T-helper 22 cell (primary cell): ENCODE measurements around the gene AKR7A3.
A peak's percentile ranks its signal among the peaks of the same experiment; 100 is the strongest.

Experiments
- DNase-seq: peaks from one replicate; pipeline ENCODE4 v3.0.0-alpha.2; 2020; ENCODE audit warnings: low read depth

AKR7A3 gene

GRCh38 chr1:19288324-19289241, at the start of gene AKR7A3:
Gene AKR7A3 (minus strand): TSS chr1:19288770. CDS start chr1:19288709, 61 bp downstream.
- DNase-seq, result peak; percentile 21

GRCh38 chr1:19338323-19338762, 49.8 kb upstream of the AKR7A3 start:
- DNase-seq, result no peak

- no peak for DNase-seq
Observed at GRCh38 chr1:19337289-19337688, 48.7 kb upstream of the AKR7A3 start.

- DNase-seq, result no peak
Observed at GRCh38 chr1:19336543-19336942, 48.0 kb upstream of the AKR7A3 start.

- no peak for DNase-seq
Observed at GRCh38 chr1:19333587-19334354, 45.2 kb upstream of the AKR7A3 start.

GRCh38 chr1:19332832-19333231, 44.3 kb upstream of the AKR7A3 start:
- DNase-seq, result no peak

- no peak for DNase-seq
Observed at GRCh38 chr1:19331262-19331878, 42.8 kb upstream of the AKR7A3 start.

GRCh38 chr1:19330449-19331135, 42.0 kb upstream of the AKR7A3 start:
- DNase-seq, result no peak

- no peak for DNase-seq
Observed at GRCh38 chr1:19329611-19330010, 41.0 kb upstream of the AKR7A3 start.

- no peak for DNase-seq
Observed at GRCh38 chr1:19329188-19329587, 40.6 kb upstream of the AKR7A3 start.

GRCh38 chr1:19328486-19328885, 39.9 kb upstream of the AKR7A3 start:
- no peak for DNase-seq

- no peak for DNase-seq
Observed at GRCh38 chr1:19327736-19328135, 39.2 kb upstream of the AKR7A3 start.

GRCh38 chr1:19327301-19327700, 38.7 kb upstream of the AKR7A3 start:
- no peak for DNase-seq

- no peak for DNase-seq
Observed at GRCh38 chr1:19326748-19327065, 38.1 kb upstream of the AKR7A3 start.

GRCh38 chr1:19325958-19326747, 37.6 kb upstream of the AKR7A3 start:
- DNase-seq, result no peak

- no peak for DNase-seq
Observed at GRCh38 chr1:19325368-19325957, 36.9 kb upstream of the AKR7A3 start.

- DNase-seq, result no peak
Observed at GRCh38 chr1:19324665-19324990, 36.1 kb upstream of the AKR7A3 start.

GRCh38 chr1:19323987-19324664, 35.6 kb upstream of the AKR7A3 start:
- DNase-seq, result no peak

- DNase-seq, result no peak
Observed at GRCh38 chr1:19322481-19322880, 33.9 kb upstream of the AKR7A3 start.

- DNase-seq, result no peak
Observed at GRCh38 chr1:19321071-19321470, 32.5 kb upstream of the AKR7A3 start.
